OCI-LY3 (cell line): ENCODE results near the gene C1GALT1.
"Not testable (repeated sequence)": the region's sequence is repeated elsewhere in the genome, so short reads cannot be mapped to it uniquely, and the experiment has no call there.

Experiments
- H2AFZ ChIP-seq: fragments of 200-600, 300-600 bp; shearing (Covaris generic); 2 replicates; pipeline ENCODE4 v1.6.0; 2014; ENCODE audit warnings: antibody characterized with exemption, low read depth, low read length
- H3K27ac ChIP-seq: fragments of 200-600, 300-600 bp; sonication (generic); 2 replicates; pipeline ENCODE4 v1.5.1; 2014; ENCODE audit warnings: mild to moderate bottlenecking, low read length, moderate library complexity, mixed read lengths
- H3K27me3 ChIP-seq: fragments of 200-600, 300-600 bp; sonication (generic); 2 replicates; pipeline ENCODE4 v1.6.1; 2014; ENCODE audit warnings: low read depth, low read length, mixed read lengths
- H3K36me3 ChIP-seq: fragments of 200-600, 300-600 bp; sonication (generic); replicated peaks from 2 replicates; pipeline ENCODE3; 2014; ENCODE audit warnings: low read depth, low read length, mixed read lengths
- H3K4me1 ChIP-seq: fragments of 300-600, 200-600 bp; sonication (generic); 2 replicates; pipeline ENCODE4 v1.6.1; 2014; ENCODE audit warnings: low read length, mixed read lengths
- H3K4me2 ChIP-seq: fragments of 200-600, 300-600 bp; sonication (generic); 2 replicates; pipeline ENCODE4 v1.6.1; 2014; ENCODE audit warnings: low read length, mixed read lengths
- H3K4me3 ChIP-seq: fragments of 300-600, 200-600 bp; sonication (generic); 2 replicates; pipeline ENCODE4 v1.5.1; 2014; ENCODE audit warnings: antibody characterized with exemption, mild to moderate bottlenecking, low read length, moderate library complexity
- H3K79me2 ChIP-seq: fragments of 300-600, 200-600 bp; shearing (Covaris generic); 2 replicates; pipeline ENCODE4 v1.6.1; 2014; ENCODE audit warnings: mild to moderate bottlenecking, low read length, mixed read lengths
- H3K9ac ChIP-seq: fragments of 300-600, 200-600 bp; shearing (Covaris generic); 2 replicates; pipeline ENCODE4 v1.6.0; 2014; ENCODE audit warnings: mild to moderate bottlenecking, low read length, moderate library complexity
- H3K9me3 ChIP-seq: fragments of 200-600, 300-600 bp; shearing (Covaris generic); 2 replicates; pipeline ENCODE4 v1.6.1; 2014; ENCODE audit warnings: low read length, mixed read lengths; ENCODE audit not compliant: insufficient read depth
- H4K20me1 ChIP-seq: fragments of 200-600, 300-600 bp; sonication (generic); 2 replicates; pipeline ENCODE4 v1.6.1; 2016; ENCODE audit warnings: low read length, mixed read lengths; ENCODE audit not compliant: insufficient read depth
- EZH2phosphoT487 ChIP-seq: fragments of 200-600 bp; shearing (Covaris generic); IDR thresholded peaks from 2 replicates; pipeline ENCODE4 v1.6.1; 2018; ENCODE audit warnings: antibody characterized with exemption, mixed run types, low read depth
- TF ChIP-seq, protein P1 (sequence below): fragments of 200-600, 300-600 bp; sonication (generic); IDR thresholded peaks from 2 replicates; pipeline ENCODE4 v1.5.1; 2014; ENCODE audit warnings: antibody characterized with exemption, low read length, low read depth

The C1GALT1 gene

DNA sequence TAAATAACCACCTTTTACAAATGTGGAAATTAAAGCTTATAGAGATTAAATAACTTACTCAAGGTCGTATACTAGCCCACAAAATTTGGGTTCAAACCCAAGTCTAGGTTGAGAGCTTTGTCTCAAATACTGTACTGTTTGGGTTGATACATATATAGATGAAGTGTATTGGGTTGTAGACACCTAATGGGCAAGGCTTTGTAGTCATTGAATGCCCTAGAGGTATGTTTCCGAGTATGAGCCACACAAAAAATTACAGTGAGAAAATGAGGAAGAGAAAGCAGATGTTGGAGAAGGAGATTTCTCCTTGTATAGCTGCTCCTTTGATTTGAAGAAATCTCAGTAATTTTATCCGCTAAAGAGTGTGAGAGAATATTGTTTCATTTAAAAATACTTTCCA is 60.6 kb downstream of the C1GALT1 start:
- Histone ChIP-seq H4K20me1 (0 out of 2 replicates have a peak, but pooled peaks cover 3% of the 10 kb centered on the region), H3K4me3 (no peak overlapping the region), H2AFZ (no peak overlapping the region), H3K27ac (no peak overlapping the region), H3K79me2 (no peaks in the 10 kb centered on the region), H3K4me2 (peak overlapping the region; percentile 7; the same call in 1 of the 2 replicates), H3K27me3 (no peaks in the 10 kb centered on the region), H3K9ac (no peak overlapping the region), H3K4me1 (peaks cover 15% of the 10 kb centered on the region), H3K36me3 (no peaks in the 10 kb centered on the region), H3K9me3 (no peaks in the 10 kb centered on the region)
- no peak for TF ChIP-seq EZH2phosphoT487

DNA sequence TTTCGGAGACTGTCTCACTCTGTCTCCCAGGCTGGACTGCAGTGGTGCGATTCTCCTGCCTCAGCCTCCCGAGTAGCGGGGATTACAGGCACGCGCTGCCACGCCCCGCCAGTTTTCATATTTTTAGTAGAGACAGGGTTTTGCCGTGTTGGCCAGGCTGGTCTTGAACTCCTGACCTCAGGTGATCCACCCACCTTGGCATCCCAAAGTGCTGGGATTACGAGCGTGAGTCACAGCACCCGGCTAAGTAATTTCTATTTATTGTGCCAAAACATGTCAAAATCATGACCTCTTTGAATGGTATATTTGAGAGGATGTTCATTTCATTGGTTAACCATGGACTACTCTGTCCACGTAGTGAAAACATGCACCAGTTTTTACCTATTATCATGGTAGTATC is 62.9 kb downstream of the C1GALT1 start:
- not testable (repeated sequence) for H2AFZ ChIP-seq, H3K27ac ChIP-seq, H3K27me3 ChIP-seq, H3K9me3 ChIP-seq, H3K4me2 ChIP-seq, H3K79me2 ChIP-seq, H3K9ac ChIP-seq, H3K36me3 ChIP-seq, H4K20me1 ChIP-seq, H3K4me3 ChIP-seq
- peaks cover 32% of the 10 kb centered on the region for H3K4me1 ChIP-seq

DNA sequence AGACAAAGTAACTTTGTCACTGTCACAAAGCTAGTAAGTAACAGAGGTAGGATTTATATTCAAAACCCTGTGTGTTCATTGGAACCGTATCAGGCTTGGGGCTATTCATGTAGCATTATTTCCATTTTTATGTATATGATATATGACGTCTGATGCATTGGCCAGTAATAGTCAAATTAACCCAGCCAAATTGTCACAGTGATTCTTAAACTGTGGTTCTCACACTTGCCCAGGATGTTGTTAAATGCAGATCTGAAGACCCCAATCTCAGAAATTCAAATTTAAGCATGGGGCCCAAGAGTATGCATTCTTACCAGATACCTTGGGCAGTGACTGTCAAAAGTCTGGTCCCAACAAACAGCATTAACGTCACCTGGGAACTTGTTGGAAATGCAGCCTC is 63.9 kb downstream of the C1GALT1 start:
- H3K36me3 ChIP-seq: no peaks in the 10 kb centered on the region
- H3K27me3 ChIP-seq: no peaks in the 10 kb centered on the region
- peaks cover 41% of the 10 kb centered on the region for H3K4me1 ChIP-seq
- no peaks in the 10 kb centered on the region; the same call in 1 of the 2 replicates for H3K79me2 ChIP-seq
- no peak overlapping the region for H3K4me2 ChIP-seq
- no peak overlapping the region for H3K9ac ChIP-seq
- H3K9me3 ChIP-seq: no peaks in the 10 kb centered on the region
- no peak overlapping the region for H3K27ac ChIP-seq
- TF ChIP-seq EZH2phosphoT487: no peak
- TF ChIP-seq, protein P1, sequence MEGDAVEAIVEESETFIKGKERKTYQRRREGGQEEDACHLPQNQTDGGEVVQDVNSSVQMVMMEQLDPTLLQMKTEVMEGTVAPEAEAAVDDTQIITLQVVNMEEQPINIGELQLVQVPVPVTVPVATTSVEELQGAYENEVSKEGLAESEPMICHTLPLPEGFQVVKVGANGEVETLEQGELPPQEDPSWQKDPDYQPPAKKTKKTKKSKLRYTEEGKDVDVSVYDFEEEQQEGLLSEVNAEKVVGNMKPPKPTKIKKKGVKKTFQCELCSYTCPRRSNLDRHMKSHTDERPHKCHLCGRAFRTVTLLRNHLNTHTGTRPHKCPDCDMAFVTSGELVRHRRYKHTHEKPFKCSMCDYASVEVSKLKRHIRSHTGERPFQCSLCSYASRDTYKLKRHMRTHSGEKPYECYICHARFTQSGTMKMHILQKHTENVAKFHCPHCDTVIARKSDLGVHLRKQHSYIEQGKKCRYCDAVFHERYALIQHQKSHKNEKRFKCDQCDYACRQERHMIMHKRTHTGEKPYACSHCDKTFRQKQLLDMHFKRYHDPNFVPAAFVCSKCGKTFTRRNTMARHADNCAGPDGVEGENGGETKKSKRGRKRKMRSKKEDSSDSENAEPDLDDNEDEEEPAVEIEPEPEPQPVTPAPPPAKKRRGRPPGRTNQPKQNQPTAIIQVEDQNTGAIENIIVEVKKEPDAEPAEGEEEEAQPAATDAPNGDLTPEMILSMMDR: no peak
- H4K20me1 ChIP-seq: 0 out of 2 replicates have a peak, but pooled peaks cover 3% of the 10 kb centered on the region
- H3K4me3 ChIP-seq: no peak overlapping the region
- no peak overlapping the region for H2AFZ ChIP-seq

DNA sequence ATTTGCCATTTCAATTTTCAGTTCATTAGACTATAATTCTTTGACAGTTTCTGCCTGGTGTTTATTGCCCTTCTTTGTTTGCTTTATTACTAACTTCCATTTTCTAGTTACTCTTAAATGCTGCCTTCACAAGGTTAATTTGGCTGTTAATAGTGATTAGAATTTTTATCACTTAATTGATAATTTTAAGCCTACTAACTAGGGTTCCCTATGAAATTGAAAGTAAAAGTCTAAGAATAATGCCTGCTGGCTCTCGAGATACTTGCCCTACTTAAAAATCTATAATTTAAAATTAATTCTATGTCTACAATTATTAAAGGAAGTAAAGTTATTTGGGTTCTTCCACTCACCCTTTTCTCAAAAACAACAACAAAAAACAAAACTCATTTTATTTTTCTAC is 65.3 kb downstream of the C1GALT1 start:
- no peak overlapping the region for H2AFZ ChIP-seq
- peak overlapping the region; percentile 44 for H3K9ac ChIP-seq
- no peaks in the 10 kb centered on the region for H3K9me3 ChIP-seq
- H3K4me2 ChIP-seq: peak overlapping the region; percentile 79
- 0 out of 2 replicates have a peak, but pooled peaks cover 1% of the 10 kb centered on the region for H4K20me1 ChIP-seq
- H3K27me3 ChIP-seq: no peaks in the 10 kb centered on the region
- H3K4me3 ChIP-seq: peak overlapping the region; percentile 62
- H3K79me2 ChIP-seq: peaks cover 3% of the 10 kb centered on the region; the same call in 1 of the 2 replicates
- H3K27ac ChIP-seq: no peak overlapping the region
- no peaks in the 10 kb centered on the region for H3K36me3 ChIP-seq
- peaks cover 52% of the 10 kb centered on the region for H3K4me1 ChIP-seq
- TF ChIP-seq EZH2phosphoT487: no peak
- TF ChIP-seq, protein P1: no peak

DNA sequence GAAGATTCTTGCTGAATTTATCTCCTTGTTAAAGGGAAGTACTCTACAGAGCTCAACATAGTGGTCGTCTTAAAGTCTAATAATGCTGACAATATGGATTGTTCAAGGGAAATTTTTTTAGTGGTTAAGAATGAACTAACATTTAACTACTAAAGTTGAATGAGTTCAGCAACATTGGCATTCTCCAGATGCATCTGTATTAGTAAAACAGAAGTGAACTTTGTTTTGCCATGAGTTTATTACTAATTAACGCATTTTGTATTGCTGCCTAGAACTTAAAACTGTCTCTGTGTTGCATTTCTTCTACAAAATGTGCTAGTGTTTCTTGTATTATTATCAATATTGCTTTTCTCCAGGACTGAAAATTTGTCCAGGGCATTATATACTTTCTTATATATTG is 67.5 kb downstream of the C1GALT1 start:
- Histone ChIP-seq H3K4me1 (peaks cover 56% of the 10 kb centered on the region), H3K4me2 (peak overlapping the region; percentile 45), H3K4me3 (0 out of 2 replicates have a peak overlapping the region, but pooled peaks have one; percentile 15)

More for the DNA sequence above, 67.5 kb downstream of the C1GALT1 start:
- Histone ChIP-seq H3K27me3 (no peaks in the 10 kb centered on the region), H2AFZ (no peak overlapping the region), H3K27ac (peak overlapping the region; percentile 35), H3K79me2 (peaks cover 3% of the 10 kb centered on the region; the same call in 1 of the 2 replicates), H3K9ac (no peak overlapping the region), H3K36me3 (peaks cover 12% of the 10 kb centered on the region), H4K20me1 (no peaks in the 10 kb centered on the region), H3K9me3 (no peaks in the 10 kb centered on the region)
- TF ChIP-seq EZH2phosphoT487: no peak
- TF ChIP-seq, protein P1: no peak
